Measurements from ENCODE around the gene BCO1. TPM values are rescaled to one million over a fixed set of nuclear protein-coding genes. Genes with fewer than 3 reads are reported as not detected.

Gene BCO1
- total RNA-seq, 4 donors from 2014 or later, result 0.12 to 0.27 TPM; not detected in 2

GRCh38 chr16:81277541-81278080, 39.1 kb downstream of the BCO1 start:
- no peaks in the 10 kb centered on the region for H3K9me3 ChIP-seq
- WGBS, 2 donors (ENCODE audit: low coverage in 1 of 2), result 65 to 90% methylated on average over 5 of the region's 6 CpGs
- H3K4me3 ChIP-seq, result no peak overlapping the region
- H3K36me3 ChIP-seq, result no peaks in the 10 kb centered on the region
- peaks cover 0 to 8% (median 0%) of the 10 kb centered on the region in 3 donors for H3K4me1 ChIP-seq
- H3K27me3 ChIP-seq, result peaks cover 4% of the 10 kb centered on the region
- no peak overlapping the region for H3K27ac ChIP-seq
- TF ChIP-seq, protein P1, sequence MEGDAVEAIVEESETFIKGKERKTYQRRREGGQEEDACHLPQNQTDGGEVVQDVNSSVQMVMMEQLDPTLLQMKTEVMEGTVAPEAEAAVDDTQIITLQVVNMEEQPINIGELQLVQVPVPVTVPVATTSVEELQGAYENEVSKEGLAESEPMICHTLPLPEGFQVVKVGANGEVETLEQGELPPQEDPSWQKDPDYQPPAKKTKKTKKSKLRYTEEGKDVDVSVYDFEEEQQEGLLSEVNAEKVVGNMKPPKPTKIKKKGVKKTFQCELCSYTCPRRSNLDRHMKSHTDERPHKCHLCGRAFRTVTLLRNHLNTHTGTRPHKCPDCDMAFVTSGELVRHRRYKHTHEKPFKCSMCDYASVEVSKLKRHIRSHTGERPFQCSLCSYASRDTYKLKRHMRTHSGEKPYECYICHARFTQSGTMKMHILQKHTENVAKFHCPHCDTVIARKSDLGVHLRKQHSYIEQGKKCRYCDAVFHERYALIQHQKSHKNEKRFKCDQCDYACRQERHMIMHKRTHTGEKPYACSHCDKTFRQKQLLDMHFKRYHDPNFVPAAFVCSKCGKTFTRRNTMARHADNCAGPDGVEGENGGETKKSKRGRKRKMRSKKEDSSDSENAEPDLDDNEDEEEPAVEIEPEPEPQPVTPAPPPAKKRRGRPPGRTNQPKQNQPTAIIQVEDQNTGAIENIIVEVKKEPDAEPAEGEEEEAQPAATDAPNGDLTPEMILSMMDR (IDR thresholded peaks at IDR 0.05), result no peak
- TF ChIP-seq POLR2A (IDR thresholded peaks at IDR 0.05), result no peak
- ATAC-seq, result no peak

DNA sequence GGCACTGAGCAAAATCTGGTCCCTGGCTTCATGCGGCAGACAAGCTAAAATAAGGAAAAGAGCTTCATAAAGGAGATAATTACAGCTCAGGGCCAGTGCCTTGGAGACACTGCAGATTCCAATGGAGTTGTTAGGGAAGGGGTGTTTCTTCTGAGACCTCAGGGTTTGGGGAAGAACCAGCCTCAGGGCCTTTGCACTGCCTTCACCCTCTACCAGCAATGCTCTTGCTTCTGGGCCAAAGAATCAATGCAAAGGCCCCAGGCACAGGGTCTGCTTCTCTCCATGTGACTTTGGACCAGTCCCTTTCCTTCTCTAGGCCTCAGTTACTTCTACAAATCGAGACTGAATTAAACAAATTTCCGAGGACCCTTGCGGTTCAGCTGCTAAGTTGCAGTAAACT, 40.0 kb downstream of the BCO1 start:
- Histone ChIP-seq H3K27me3 (peaks cover 4% of the 10 kb centered on the region), H3K27ac (no peak overlapping the region), H3K4me3 (no peak overlapping the region), H3K36me3 (no peaks in the 10 kb centered on the region), H3K4me1 (no peaks in the 10 kb centered on the region), H3K9me3 (no peaks in the 10 kb centered on the region)
- TF ChIP-seq POLR2AphosphoS5 (IDR thresholded peaks at IDR 0.05), result no peak
- TF ChIP-seq, protein P1 (IDR thresholded peaks at IDR 0.05), result no peak
- TF ChIP-seq POLR2A (IDR thresholded peaks at IDR 0.05), result no peak
- no peak for TF ChIP-seq EP300 (IDR thresholded peaks at IDR 0.05)
- ATAC-seq, result no peak
- 96 to 100% methylated on average over 3 to 4 of the region's 4 CpGs for WGBS, 2 donors (ENCODE audit: low coverage in 1 of 2)

DNA sequence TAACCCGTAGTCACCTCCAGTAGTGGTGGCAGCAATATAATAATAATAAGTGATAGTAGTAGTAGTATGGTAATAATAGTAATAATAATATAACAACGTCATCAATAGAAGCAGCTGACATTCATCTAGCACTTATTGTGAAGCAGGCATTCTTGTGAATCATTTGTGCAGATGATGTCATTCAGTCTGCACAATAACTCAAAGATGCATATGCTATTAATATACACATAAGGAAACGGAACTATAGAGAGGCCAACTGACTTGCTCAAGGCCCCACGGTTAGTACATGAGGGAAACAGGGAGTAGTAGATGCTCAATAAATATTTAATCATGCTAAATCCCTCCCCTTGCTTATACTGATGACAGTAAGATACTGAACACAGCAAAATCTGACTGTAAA, 40.9 kb downstream of the BCO1 start:
- Histone ChIP-seq H3K27me3 (peaks cover 4% of the 10 kb centered on the region), H3K36me3 (no peaks in the 10 kb centered on the region), H3K27ac (no peak overlapping the region), H3K4me1 (no peaks in the 10 kb centered on the region), H3K9me3 (no peaks in the 10 kb centered on the region), H3K4me3 (no peak overlapping the region)
- no peak for ATAC-seq
- 42 to 51% methylated on average over 4 of the region's 4 CpGs for WGBS, 2 donors (ENCODE audit: low coverage in 1 of 2)
- TF ChIP-seq POLR2A (IDR thresholded peaks at IDR 0.05) (no peak), POLR2AphosphoS5 (IDR thresholded peaks at IDR 0.05) (no peak), EP300 (IDR thresholded peaks at IDR 0.05) (no peak)
- TF ChIP-seq, protein P1 (IDR thresholded peaks at IDR 0.05), result no peak

- no peaks in the 10 kb centered on the region for H3K36me3 ChIP-seq
- TF ChIP-seq EP300 (IDR thresholded peaks at IDR 0.05), result no peak
- TF ChIP-seq POLR2AphosphoS5 (IDR thresholded peaks at IDR 0.05), result no peak
- TF ChIP-seq, protein P1 (IDR thresholded peaks at IDR 0.05), result no peak
- no peak for TF ChIP-seq POLR2A (IDR thresholded peaks at IDR 0.05)
- H3K27ac ChIP-seq, result no peak overlapping the region
- no peaks in the 10 kb centered on the region for H3K4me1 ChIP-seq
- peaks cover 4% of the 10 kb centered on the region for H3K27me3 ChIP-seq
- H3K9me3 ChIP-seq, result no peaks in the 10 kb centered on the region
- H3K4me3 ChIP-seq, result no peak overlapping the region
- no peak for ATAC-seq
- WGBS, 2 donors (ENCODE audit: low coverage in 1 of 2), result 33 to 34% methylated on average over 3 of the region's 3 CpGs
Observed at GRCh38 chr16:81280393-81280792, 41.9 kb downstream of the BCO1 start.

GRCh38 chr16:81283044-81283443, 44.6 kb downstream of the BCO1 start:
- Histone ChIP-seq H3K36me3 (no peaks in the 10 kb centered on the region), H3K27me3 (no peaks in the 10 kb centered on the region), H3K27ac (no peak overlapping the region), H3K9me3 (no peaks in the 10 kb centered on the region), H3K4me3 (no peak overlapping the region), H3K4me1 (no peaks in the 10 kb centered on the region)
- no peak for ATAC-seq
- no CpG with 5 or more reads among the region's 3 CpGs for WGBS, 2 donors (ENCODE audit: low coverage in 1 of 2)
- TF ChIP-seq POLR2A (IDR thresholded peaks at IDR 0.05), result no peak
- no peak for TF ChIP-seq EP300 (IDR thresholded peaks at IDR 0.05)
- TF ChIP-seq, protein P1 (IDR thresholded peaks at IDR 0.05), result no peak
- no peak for TF ChIP-seq POLR2AphosphoS5 (IDR thresholded peaks at IDR 0.05)

All from gastroesophageal sphincter (tissue), 4 donors.